Testis (tissue), 2 donors: Measurements from ENCODE around the gene FAM184B.

ENCODE experiments used
- POLR2A ChIP-seq: fragments of 450-650 bp; IDR thresholded peaks from one replicate; pipeline ENCODE4 v1.6.1; 2017; ENCODE audit warnings: antibody characterized with exemption, mild to moderate bottlenecking, moderate library complexity
- TF ChIP-seq, protein P1 (sequence below), 3 experiments: fragments of 450-650 bp in 2 of 3; fragments of 200-600 bp in 1 of 3; sonication (generic) in 1 of 3; IDR thresholded peaks; one replicate each; pipeline ENCODE4 v1.5.1; 2016 to 2019; ENCODE audit warnings: antibody characterized with exemption in 3 of 3, mild to moderate bottlenecking in 2 of 3, moderate library complexity in 1 of 3

DNA sequence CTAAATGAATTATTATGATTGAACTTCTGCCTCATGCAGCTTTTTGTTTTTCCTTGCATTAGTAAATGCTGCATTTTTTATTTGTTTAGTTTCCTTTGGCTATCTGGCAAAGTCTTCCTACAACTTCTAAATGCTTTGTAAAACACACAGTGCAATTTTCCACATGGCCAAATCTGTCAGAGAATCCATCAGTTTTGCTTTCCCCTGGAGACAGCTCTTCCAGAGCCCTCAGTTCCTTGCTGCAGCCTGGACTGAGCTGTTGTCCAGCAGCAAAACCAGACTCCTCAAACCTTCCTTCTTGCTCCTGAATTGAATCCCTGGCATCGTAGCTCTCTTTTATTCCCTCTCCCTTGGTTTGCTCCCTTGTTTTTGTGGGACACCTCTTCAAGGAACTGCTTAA lies 124.3 kb downstream of the FAM184B start:
- TF ChIP-seq, protein P1, sequence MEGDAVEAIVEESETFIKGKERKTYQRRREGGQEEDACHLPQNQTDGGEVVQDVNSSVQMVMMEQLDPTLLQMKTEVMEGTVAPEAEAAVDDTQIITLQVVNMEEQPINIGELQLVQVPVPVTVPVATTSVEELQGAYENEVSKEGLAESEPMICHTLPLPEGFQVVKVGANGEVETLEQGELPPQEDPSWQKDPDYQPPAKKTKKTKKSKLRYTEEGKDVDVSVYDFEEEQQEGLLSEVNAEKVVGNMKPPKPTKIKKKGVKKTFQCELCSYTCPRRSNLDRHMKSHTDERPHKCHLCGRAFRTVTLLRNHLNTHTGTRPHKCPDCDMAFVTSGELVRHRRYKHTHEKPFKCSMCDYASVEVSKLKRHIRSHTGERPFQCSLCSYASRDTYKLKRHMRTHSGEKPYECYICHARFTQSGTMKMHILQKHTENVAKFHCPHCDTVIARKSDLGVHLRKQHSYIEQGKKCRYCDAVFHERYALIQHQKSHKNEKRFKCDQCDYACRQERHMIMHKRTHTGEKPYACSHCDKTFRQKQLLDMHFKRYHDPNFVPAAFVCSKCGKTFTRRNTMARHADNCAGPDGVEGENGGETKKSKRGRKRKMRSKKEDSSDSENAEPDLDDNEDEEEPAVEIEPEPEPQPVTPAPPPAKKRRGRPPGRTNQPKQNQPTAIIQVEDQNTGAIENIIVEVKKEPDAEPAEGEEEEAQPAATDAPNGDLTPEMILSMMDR (IDR thresholded peaks at IDR 0.05), result no peak
- TF ChIP-seq POLR2A, result no peak
